GM18861 (cell line): Measurements from ENCODE around the gene CDH23.

Source experiments
- ATAC-seq: cut with Tn5 transposase; IDR thresholded peaks from one replicate; pipeline ENCODE4 v1.9.1; 2021; ENCODE audit not compliant: unreplicated experiment

Gene CDH23

GRCh38 chr10:71802235-71802634, 405.5 kb downstream of the CDH23 start:
- ATAC-seq, result no peak

GRCh38 chr10:71802715-71803488, 406.2 kb downstream of the CDH23 start:
- ATAC-seq, result no peak

- no peak for ATAC-seq
Measured at GRCh38 chr10:71804077-71804476, 407.4 kb downstream of the CDH23 start.

- no peak for ATAC-seq
Measured at GRCh38 chr10:71805776-71806703, 409.3 kb downstream of the CDH23 start.

GRCh38 chr10:71806704-71807556, 410.2 kb downstream of the CDH23 start:
- no peak for ATAC-seq

GRCh38 chr10:71807557-71808510, 411.1 kb downstream of the CDH23 start:
- ATAC-seq, result no peak

GRCh38 chr10:71809628-71810027, 412.9 kb downstream of the CDH23 start:
- no peak for ATAC-seq

- ATAC-seq, result no peak
Measured at GRCh38 chr10:71810048-71810750, 413.5 kb downstream of the CDH23 start.

- no peak for ATAC-seq
Measured at GRCh38 chr10:71811351-71811750, 414.6 kb downstream of the CDH23 start.

GRCh38 chr10:71812016-71812912, 415.5 kb downstream of the CDH23 start:
- peak; percentile 68 for ATAC-seq

GRCh38 chr10:71812913-71813590, 416.3 kb downstream of the CDH23 start:
- no peak for ATAC-seq

- no peak for ATAC-seq
Measured at GRCh38 chr10:71814922-71815411, 418.2 kb downstream of the CDH23 start.

GRCh38 chr10:71815515-71816130, 418.9 kb downstream of the CDH23 start:
- ATAC-seq, result no peak

GRCh38 chr10:71816421-71816851, 419.7 kb downstream of the CDH23 start:
- no peak for ATAC-seq

GRCh38 chr10:71816936-71817618, 420.4 kb downstream of the CDH23 start:
- ATAC-seq, result no peak

- ATAC-seq, result no peak
Measured at GRCh38 chr10:71817831-71818655, 421.3 kb downstream of the CDH23 start.
